ACHN (cell line): Measurements from ENCODE around the gene ARNT2.
"Not testable (repeated sequence)": the region's sequence is repeated elsewhere in the genome, so short reads cannot be mapped to it uniquely, and the experiment has no call there.

Experiments
- DNase-seq: peaks from one replicate; pipeline ENCODE4 v3.0.0-alpha.2; 2015
- in situ Hi-C: cut with HindIII; loops from 2 replicates; pipeline ENCODE4 v1.10.0; 2017; ENCODE audit warnings: low sequenced_read_pairs, low pct_ligation_motif_present, low pct_unique_long_range_greater_than_20kb

The ARNT2 gene

GRCh38 chr15:80640531-80641121 lies 236.4 kb downstream of the ARNT2 start:
- in situ Hi-C loops = no loop called here
- no peak for DNase-seq

DNA sequence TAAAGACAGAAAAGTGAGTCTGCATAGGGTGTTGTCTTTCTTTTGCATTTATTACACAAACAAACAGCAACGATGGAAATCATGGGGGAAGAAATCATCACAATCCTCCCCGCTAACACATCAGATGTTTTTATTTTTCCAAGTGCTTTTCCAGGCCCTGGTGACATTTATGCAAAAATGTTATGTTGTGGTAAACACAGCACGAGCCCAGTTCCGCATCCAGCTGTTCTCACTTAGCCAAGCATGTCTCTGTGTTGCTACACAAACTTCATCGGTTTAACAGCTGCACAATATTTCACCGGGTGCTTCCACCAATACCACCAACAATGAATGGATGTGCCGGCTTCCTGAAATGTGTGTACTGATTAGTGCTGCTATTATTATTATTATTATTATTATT lies 237.2 kb downstream of the ARNT2 start:
- no peak for DNase-seq
- in situ Hi-C loops = no loop called here

DNA sequence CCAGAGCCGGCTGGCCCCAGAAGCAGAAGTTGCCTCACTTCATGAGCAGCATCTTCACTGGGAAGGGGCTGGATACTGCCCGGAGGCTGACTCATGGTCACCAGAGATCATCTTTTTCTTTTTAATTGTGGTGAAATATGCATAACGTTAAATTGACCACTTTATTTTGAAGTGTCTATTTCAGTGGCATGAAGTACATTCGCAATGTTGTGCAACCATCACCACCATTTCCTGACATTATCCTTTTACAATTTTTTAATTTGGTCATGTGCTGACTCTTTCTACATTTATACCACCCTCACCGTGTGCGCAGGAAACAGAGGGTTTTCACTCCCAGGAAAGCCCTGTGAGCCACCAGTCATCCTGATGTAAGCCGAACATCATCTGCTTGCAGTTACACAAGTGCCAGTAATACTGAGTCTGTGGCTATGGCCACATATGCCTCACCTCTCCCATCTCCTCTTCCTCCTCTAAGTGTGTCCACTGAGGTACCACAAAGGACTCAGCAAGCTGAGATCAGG lies 239.3 kb downstream of the ARNT2 start:
- no peak for DNase-seq
- in situ Hi-C loops = no loop called here

DNA sequence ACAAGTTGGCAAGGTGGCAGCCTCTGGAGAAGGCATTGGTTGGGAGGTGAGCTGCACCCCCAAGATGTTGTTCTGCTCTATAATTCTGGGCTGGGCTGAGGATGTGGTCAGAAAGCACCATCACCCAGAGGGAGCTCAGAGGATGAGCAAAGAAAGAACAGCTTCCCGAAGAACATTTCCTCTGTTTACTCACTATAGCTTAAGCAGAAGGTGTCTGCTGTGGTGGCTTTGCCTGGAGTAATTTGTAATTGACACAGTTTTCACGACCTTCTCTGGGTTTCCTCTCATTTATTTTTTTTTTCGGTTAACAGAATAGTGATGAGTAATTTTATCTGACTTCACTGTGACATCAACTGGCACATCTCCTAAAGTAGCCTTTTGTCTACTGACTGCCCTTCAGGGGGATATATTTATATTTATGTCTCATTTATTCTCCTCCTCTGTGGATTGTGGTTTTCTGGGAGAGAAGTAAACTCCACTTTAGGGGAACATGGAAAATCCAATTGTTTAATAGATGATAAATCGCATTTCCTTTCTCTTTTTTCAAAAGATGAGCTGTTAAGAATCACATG lies 241.4 kb downstream of the ARNT2 start:
- no peak for DNase-seq
- in situ Hi-C loops = no loop called here

- DNase-seq, in situ Hi-C loops: not testable (repeated sequence)
These were observed 243.2 kb downstream of the ARNT2 start for GRCh38 chr15:80647424-80647823.
